ENCODE data around the gene EXOSC1.
A peak's percentile ranks its signal among the peaks of the same experiment; 100 is the strongest.

The EXOSC1 gene

DNA sequence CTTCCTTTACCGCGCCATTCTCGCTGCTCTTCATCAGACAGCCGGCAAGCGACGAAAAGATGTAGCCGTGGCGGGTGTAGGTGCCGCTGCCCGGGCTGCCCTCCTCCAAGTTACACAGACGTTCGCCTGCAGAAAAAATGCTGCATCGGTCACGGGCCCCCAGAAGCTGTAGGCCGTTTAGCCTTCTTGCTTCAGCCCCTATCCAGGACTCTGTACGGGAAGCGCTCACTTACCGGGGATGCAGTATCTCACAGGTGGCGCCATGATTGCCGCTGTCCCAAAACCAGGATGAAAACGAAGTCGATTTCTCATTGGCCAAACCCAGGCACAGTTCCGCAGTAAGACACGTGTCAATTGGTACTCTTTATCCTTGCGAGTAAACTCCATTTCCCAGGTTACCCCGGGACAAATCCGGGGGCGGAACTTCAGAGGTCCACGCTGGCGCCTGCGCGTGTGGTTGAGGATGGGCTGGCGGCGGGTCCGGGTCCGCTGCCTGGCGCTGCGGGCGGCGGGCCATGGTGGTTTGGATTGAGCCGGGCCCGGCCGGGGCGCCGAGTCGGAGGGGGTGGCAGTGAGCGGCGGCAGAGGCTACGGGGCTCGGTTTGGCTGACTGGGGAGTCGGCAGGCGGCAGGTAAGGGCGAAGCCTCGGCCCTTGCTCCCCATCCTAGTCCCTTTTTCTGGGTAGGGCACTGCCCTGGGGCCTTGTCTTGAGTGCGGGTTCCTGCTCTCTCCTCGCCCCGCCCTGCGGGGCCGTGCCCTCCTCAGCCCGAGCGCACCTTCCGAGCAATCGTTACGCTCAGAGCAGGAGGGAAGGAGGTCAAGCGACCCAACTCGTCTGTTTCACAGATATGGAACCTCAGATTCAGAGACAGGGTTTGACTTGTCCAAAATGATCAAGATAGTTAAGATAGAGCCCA is at the start of gene EXOSC1, which contains the start of gene ZDHHC16:
Gene EXOSC1 (minus strand): TSS at position 285 of the 918 bp plus-strand sequence. CDS start 21 bp downstream, at position 264.
Gene ZDHHC16 (plus strand): TSS at position 454 of the 918 bp plus-strand sequence. CDS start 5,501 bp downstream, outside the sequence.
- no peaks in the 10 kb centered on the region for H3K27me3 Mint-ChIP-seq (ENCODE audit: low read depth)
- H3K36me3 Mint-ChIP-seq (ENCODE audit: low read depth): peaks cover 26% of the 10 kb centered on the region
- H3K27ac Mint-ChIP-seq: peak within 1 kb of the TSS; percentile 31 to 86 (median 75)
- no peaks in the 10 kb centered on the region for H3K9me3 Mint-ChIP-seq
- TF ChIP-seq CTCF (IDR thresholded peaks at IDR 0.05; ENCODE audit: unreplicated experiment in 3 of 3): no peak
- peaks cover 31% of the 10 kb centered on the region for H3K4me1 Mint-ChIP-seq
- peak within 1 kb of the TSS; percentile 96 to 99 (median 98) for H3K4me3 Mint-ChIP-seq

GRCh38 chr10:97494863-97495506 is 49.2 kb upstream of the EXOSC1 start:
- H3K27me3 Mint-ChIP-seq (ENCODE audit: low read depth): peaks cover 5% of the 10 kb centered on the region
- H3K27ac Mint-ChIP-seq: peak overlapping the region in 2 of 3 experiments; percentile 49 to 88
- peaks cover 3% of the 10 kb centered on the region for H3K36me3 Mint-ChIP-seq (ENCODE audit: low read depth)
- H3K4me3 Mint-ChIP-seq: peak overlapping the region; percentile 49 to 59 (median 58)
- no peaks in the 10 kb centered on the region for H3K9me3 Mint-ChIP-seq
- peaks cover 35% of the 10 kb centered on the region for H3K4me1 Mint-ChIP-seq
- TF ChIP-seq CTCF (IDR thresholded peaks at IDR 0.05; ENCODE audit: unreplicated experiment in 3 of 3): no peak

- TF ChIP-seq CTCF (IDR thresholded peaks at IDR 0.05; ENCODE audit: unreplicated experiment in 3 of 3): no peak
- peak overlapping the region in 2 of 3 experiments; percentile 44 to 49 for H3K27ac Mint-ChIP-seq
- H3K4me3 Mint-ChIP-seq: no peak overlapping the region
- peaks cover 3% of the 10 kb centered on the region for H3K36me3 Mint-ChIP-seq (ENCODE audit: low read depth)
- H3K27me3 Mint-ChIP-seq (ENCODE audit: low read depth): no peaks in the 10 kb centered on the region
- no peaks in the 10 kb centered on the region for H3K9me3 Mint-ChIP-seq
- H3K4me1 Mint-ChIP-seq: peaks cover 33% of the 10 kb centered on the region
Measured at GRCh38 chr10:97494151-97494550, 48.3 kb upstream of the EXOSC1 start.

DNA sequence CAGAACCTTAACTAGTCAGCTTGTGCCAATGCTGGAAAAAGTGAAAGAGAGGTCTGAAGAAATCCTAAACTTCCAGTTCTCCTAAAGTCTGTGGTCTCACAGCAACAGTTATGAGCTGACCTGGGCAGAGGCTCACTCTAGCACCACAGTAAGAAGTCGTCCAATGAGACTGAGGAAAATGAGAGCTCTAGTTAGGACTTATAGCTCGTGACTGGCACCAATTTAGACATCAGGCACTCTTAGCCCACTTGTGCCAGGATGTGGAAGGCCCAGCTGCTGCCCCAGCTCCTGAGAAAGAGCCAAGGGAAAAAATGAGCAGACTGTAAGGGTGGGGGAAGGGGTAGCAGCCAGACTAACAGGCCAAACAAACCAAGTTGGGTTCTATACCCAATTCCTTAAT is 44.8 kb upstream of the EXOSC1 start:
- TF ChIP-seq CTCF (IDR thresholded peaks at IDR 0.05; ENCODE audit: unreplicated experiment in 3 of 3): no peak

GRCh38 chr10:97485647-97486281 is 40.0 kb upstream of the EXOSC1 start:
- H3K27me3 Mint-ChIP-seq (ENCODE audit: low read depth): no peaks in the 10 kb centered on the region
- no peak overlapping the region for H3K4me3 Mint-ChIP-seq
- peaks cover 5% of the 10 kb centered on the region for H3K4me1 Mint-ChIP-seq
- peaks cover 21% of the 10 kb centered on the region for H3K36me3 Mint-ChIP-seq (ENCODE audit: low read depth)
- no peak overlapping the region for H3K27ac Mint-ChIP-seq
- TF ChIP-seq CTCF (IDR thresholded peaks at IDR 0.05; ENCODE audit: unreplicated experiment in 3 of 3): no peak
- H3K9me3 Mint-ChIP-seq: no peaks in the 10 kb centered on the region

More for the DNA sequence above, 44.8 kb upstream of the EXOSC1 start:
- Mint-ChIP-seq H3K4me3 (no peak overlapping the region), H3K9me3 (no peaks in the 10 kb centered on the region), H3K27me3 (ENCODE audit: low read depth) (no peaks in the 10 kb centered on the region), H3K4me1 (peaks cover 24% of the 10 kb centered on the region), H3K27ac (peak overlapping the region in 2 of 3 experiments; percentile 55 to 60), H3K36me3 (ENCODE audit: low read depth) (peaks cover 7% of the 10 kb centered on the region)

All from nephron (organoid).